ENCODE results near the gene ZSWIM3. TPM values are rescaled to one million over a fixed set of nuclear protein-coding genes. Genes with fewer than 3 reads are reported as not detected.

The ZSWIM3 gene
- total and polyA plus RNA-seq, 2 of the 13 experiments (the other 11 are each of a cell fraction or from before 2014, with no cell fraction given), result 5.2 to 5.8 TPM

DNA sequence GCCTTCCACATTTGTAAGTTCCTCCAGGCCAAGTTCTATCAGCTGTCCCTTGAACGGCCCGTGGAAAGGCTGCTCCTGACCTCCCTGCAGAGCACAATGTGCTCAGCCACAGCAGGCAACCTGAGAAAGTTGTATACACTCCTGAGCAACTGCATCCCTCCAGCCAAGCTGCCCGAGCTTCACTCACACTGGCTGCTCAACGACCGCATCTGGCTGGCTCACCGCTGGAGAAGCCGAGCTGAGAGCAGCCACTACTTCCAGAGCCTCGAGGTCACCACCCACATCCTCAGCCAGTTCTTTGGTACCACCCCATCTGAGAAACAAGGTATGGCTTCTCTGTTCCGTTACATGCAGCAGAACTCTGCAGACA lies 25.7 kb downstream of the ZSWIM3 start (continued):
- TF ChIP-seq, protein P1, sequence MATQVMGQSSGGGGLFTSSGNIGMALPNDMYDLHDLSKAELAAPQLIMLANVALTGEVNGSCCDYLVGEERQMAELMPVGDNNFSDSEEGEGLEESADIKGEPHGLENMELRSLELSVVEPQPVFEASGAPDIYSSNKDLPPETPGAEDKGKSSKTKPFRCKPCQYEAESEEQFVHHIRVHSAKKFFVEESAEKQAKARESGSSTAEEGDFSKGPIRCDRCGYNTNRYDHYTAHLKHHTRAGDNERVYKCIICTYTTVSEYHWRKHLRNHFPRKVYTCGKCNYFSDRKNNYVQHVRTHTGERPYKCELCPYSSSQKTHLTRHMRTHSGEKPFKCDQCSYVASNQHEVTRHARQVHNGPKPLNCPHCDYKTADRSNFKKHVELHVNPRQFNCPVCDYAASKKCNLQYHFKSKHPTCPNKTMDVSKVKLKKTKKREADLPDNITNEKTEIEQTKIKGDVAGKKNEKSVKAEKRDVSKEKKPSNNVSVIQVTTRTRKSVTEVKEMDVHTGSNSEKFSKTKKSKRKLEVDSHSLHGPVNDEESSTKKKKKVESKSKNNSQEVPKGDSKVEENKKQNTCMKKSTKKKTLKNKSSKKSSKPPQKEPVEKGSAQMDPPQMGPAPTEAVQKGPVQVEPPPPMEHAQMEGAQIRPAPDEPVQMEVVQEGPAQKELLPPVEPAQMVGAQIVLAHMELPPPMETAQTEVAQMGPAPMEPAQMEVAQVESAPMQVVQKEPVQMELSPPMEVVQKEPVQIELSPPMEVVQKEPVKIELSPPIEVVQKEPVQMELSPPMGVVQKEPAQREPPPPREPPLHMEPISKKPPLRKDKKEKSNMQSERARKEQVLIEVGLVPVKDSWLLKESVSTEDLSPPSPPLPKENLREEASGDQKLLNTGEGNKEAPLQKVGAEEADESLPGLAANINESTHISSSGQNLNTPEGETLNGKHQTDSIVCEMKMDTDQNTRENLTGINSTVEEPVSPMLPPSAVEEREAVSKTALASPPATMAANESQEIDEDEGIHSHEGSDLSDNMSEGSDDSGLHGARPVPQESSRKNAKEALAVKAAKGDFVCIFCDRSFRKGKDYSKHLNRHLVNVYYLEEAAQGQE (IDR thresholded peaks at IDR 0.05; ENCODE audit: borderline replicate concordance in 1 of 2, low read depth in 1 of 2, low read length in 2 of 2), result no peak
- no peak for TF ChIP-seq STAG1 (CRISPR knock-in tag; IDR thresholded peaks at IDR 0.05)
- TF ChIP-seq ZNF24 (IDR thresholded peaks at IDR 0.05), result no peak
- no peak for TF ChIP-seq HNRNPL (IDR thresholded peaks at IDR 0.05; ENCODE audit: low read depth, low read length)
- no peak for TF ChIP-seq MED13 (CRISPR knock-in tag; IDR thresholded peaks at IDR 0.05)
- TF ChIP-seq POLR2A (IDR thresholded peaks at IDR 0.05; ENCODE audit: insufficient read depth in 1 of 2, low read depth in 2 of 2, low read length in 2 of 2), result peak in 1 of 2 experiments; percentile 49; a peak in 2 of 4 replicates
- no peak for TF ChIP-seq TEAD2 (CRISPR knock-in tag; IDR thresholded peaks at IDR 0.05)
- TF ChIP-seq RFXANK (CRISPR knock-in tag; IDR thresholded peaks at IDR 0.05), result no peak
- TF ChIP-seq ZC3H4 (CRISPR knock-in tag; IDR thresholded peaks at IDR 0.05; ENCODE audit: borderline replicate concordance), result no peak
- TF ChIP-seq CEBPG (CRISPR knock-in tag; IDR thresholded peaks at IDR 0.05), result no peak
- no peak for TF ChIP-seq ZNF580 (CRISPR knock-in tag; IDR thresholded peaks at IDR 0.05; ENCODE audit: borderline replicate concordance, low read depth)
- no peak for TF ChIP-seq ZBTB33 (CRISPR knock-in tag; IDR thresholded peaks at IDR 0.05)
- TF ChIP-seq ZNF761 (CRISPR knock-in tag; conservative IDR thresholded peaks at IDR 0.05), result no peak
- no peak for TF ChIP-seq GATAD1 (CRISPR knock-in tag; IDR thresholded peaks at IDR 0.05)
- TF ChIP-seq PAF1 (CRISPR knock-in tag; IDR thresholded peaks at IDR 0.05), result no peak
- TF ChIP-seq MBNL3 (CRISPR knock-in tag; conservative IDR thresholded peaks at IDR 0.05), result no peak
- TF ChIP-seq ZBTB21 (CRISPR knock-in tag; IDR thresholded peaks at IDR 0.05), result no peak
- TF ChIP-seq ZNF782 (CRISPR knock-in tag; IDR thresholded peaks at IDR 0.05; ENCODE audit: borderline replicate concordance), result no peak
- TF ChIP-seq REL (CRISPR knock-in tag; conservative IDR thresholded peaks at IDR 0.05), result no peak
- no peak for TF ChIP-seq EED (CRISPR knock-in tag; IDR thresholded peaks at IDR 0.05)
- TF ChIP-seq ZNF441 (CRISPR knock-in tag; IDR thresholded peaks at IDR 0.05; ENCODE audit: borderline replicate concordance), result no peak
- no peak for TF ChIP-seq SNAPC2 (CRISPR knock-in tag; IDR thresholded peaks at IDR 0.05)
- TF ChIP-seq ARNT (IDR thresholded peaks at IDR 0.05), result no peak
- TF ChIP-seq ZNF414 (CRISPR knock-in tag; IDR thresholded peaks at IDR 0.05), result no peak
- no peak for TF ChIP-seq PHF21A (CRISPR knock-in tag; IDR thresholded peaks at IDR 0.05)
- TF ChIP-seq IRF2 (CRISPR knock-in tag; IDR thresholded peaks at IDR 0.05), result no peak
- TF ChIP-seq ZFY (CRISPR knock-in tag; IDR thresholded peaks at IDR 0.05), result no peak
- no peak for TF ChIP-seq HMG20A (CRISPR knock-in tag; IDR thresholded peaks at IDR 0.05; ENCODE audit: borderline replicate concordance)
- TF ChIP-seq RFXAP (CRISPR knock-in tag; IDR thresholded peaks at IDR 0.05; ENCODE audit: borderline replicate concordance), result no peak
- no peak for TF ChIP-seq HNF4A (CRISPR knock-in tag; IDR thresholded peaks at IDR 0.05)
- TF ChIP-seq NFIC (IDR thresholded peaks at IDR 0.05; ENCODE audit: low read length), result no peak

Data from HepG2 (cell line).